CD4-positive, CD25-positive, alpha-beta regulatory T cell (primary cell): ENCODE results near the gene EFCAB8. TPM values are rescaled to one million over a fixed set of nuclear protein-coding genes. Genes with fewer than 3 reads are reported as not detected.

Experiments
- ATAC-seq, 2 donors: fragments of 150-1000 bp; cut with Tn5 transposase; one replicate each; pipeline ENCODE4 v1.10.0; 2021; ENCODE audit warnings: low read depth in 2 of 2, moderate number of reproducible peaks in 2 of 2, moderate library complexity in 1 of 2
- DNase-seq, 3 donors: peaks; one replicate each; pipeline versions ENCODE4 v3.0.0 to v3.0.0-alpha.2; 2012 to 2022; ENCODE audit warnings: mixed read lengths in 1 of 3
- H3K27ac ChIP-seq: one replicate; pipeline ENCODE4 v1.7.0; 2013; ENCODE audit warnings: mild to moderate bottlenecking, low read length; ENCODE audit not compliant: insufficient read depth, poor library complexity, severe bottlenecking
- H3K27me3 ChIP-seq: one replicate; pipeline ENCODE4 v1.7.0; 2013; ENCODE audit warnings: low read length; ENCODE audit not compliant: control insufficient read depth, insufficient read depth
- H3K36me3 ChIP-seq: one replicate; pipeline ENCODE4 v1.7.0; 2013; ENCODE audit warnings: mild to moderate bottlenecking, low read length, moderate library complexity; ENCODE audit not compliant: control insufficient read depth, insufficient read depth
- H3K4me1 ChIP-seq: 2 replicates; pipeline ENCODE4 v1.7.0; 2013; ENCODE audit warnings: mild to moderate bottlenecking, low read length; ENCODE audit not compliant: insufficient read depth, control insufficient read depth, poor library complexity, severe bottlenecking
- H3K4me3 ChIP-seq: one replicate; pipeline ENCODE4 v1.7.0; 2013; ENCODE audit warnings: low read depth, mild to moderate bottlenecking, low read length, moderate library complexity
- H3K9me3 ChIP-seq, 2 experiments: 1 replicate in 1 of 2; 2 replicates in 1 of 2; pipeline ENCODE4 v1.7.0; 2013; ENCODE audit warnings: low read length in 2 of 2, mild to moderate bottlenecking in 1 of 2, moderate library complexity in 1 of 2; ENCODE audit not compliant: control insufficient read depth in 2 of 2
- H3K27ac Mint-ChIP-seq, 3 donors: one replicate each; pipeline ENCODE4 v1.8.0; 2020 to 2022; ENCODE audit warnings: mild to moderate bottlenecking in 3 of 3, mixed read lengths in 3 of 3, moderate library complexity in 2 of 3
- H3K27me3 Mint-ChIP-seq: one replicate; pipeline ENCODE4 v1.8.0; 2022; ENCODE audit warnings: mild to moderate bottlenecking, mixed read lengths
- H3K36me3 Mint-ChIP-seq: one replicate; pipeline ENCODE4 v1.8.0; 2020; ENCODE audit warnings: mixed read lengths
- H3K4me1 Mint-ChIP-seq, 4 donors: one replicate each; pipeline ENCODE4 v1.8.0; 2020 to 2022; ENCODE audit warnings: mixed read lengths in 4 of 4, mild to moderate bottlenecking in 1 of 4
- H3K4me3 Mint-ChIP-seq, 4 donors: one replicate each; pipeline ENCODE4 v1.8.0; 2020 to 2022; ENCODE audit warnings: mild to moderate bottlenecking in 4 of 4, mixed read lengths in 4 of 4, moderate library complexity in 3 of 4
- H3K9me3 Mint-ChIP-seq, 7 donors: one replicate each; pipeline ENCODE4 v1.8.0; 2020 to 2022; ENCODE audit warnings: mixed read lengths in 7 of 7, mild to moderate bottlenecking in 3 of 7, moderate library complexity in 2 of 7
- polyA plus RNA-seq, 4 donors: library from polyadenylated mRNA; unstranded; fragments of 300-500 nt; fragmentation: Illumina TruSeq; gene quantifications; one replicate each; pipeline ENCODE4 v1.2.3, GENCODE V29; 2021
- total RNA-seq: library from RNA; stranded (reverse); gene quantifications from one replicate; pipeline ENCODE4 v1.2.3, GENCODE V29; 2022

The EFCAB8 gene
- total and polyA plus RNA-seq, 5 donors from 2014 or later = 1.2 TPM; not detected in 4

- H3K27me3 Mint-ChIP-seq = no peaks in the 10 kb centered on the region
- H3K4me1 Mint-ChIP-seq = peaks cover 9 to 41% (median 20%) of the 10 kb centered on the region in 4 donors
- no peak for DNase-seq
These were observed 137.1 kb downstream of the EFCAB8 start for GRCh38 chr20:32995802-32996201.

DNA sequence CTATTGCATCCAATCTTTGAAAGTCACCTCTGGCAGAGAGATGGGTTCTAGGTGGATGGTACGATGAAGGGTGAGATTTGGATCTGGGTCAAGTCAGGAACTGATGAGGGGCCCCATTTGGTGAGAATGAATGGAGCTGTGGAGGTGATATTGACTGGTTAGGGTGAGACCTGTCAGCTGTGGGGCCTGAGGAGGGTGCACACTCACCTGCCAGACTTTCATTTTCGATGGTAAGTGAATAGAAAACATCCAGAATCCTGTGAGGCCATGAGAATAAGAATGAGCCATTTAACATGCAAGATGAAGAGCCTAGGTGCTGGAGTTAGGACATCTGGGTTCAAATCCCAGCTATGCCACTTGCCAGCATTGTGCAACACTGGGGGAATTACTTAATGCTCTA lies 138.7 kb downstream of the EFCAB8 start:
- Histone ChIP-seq H3K27me3 (no peaks in the 10 kb centered on the region), H3K27ac (no peak overlapping the region), H3K9me3 (peaks cover 10% of the 10 kb centered on the region in 2 experiments), H3K4me3 (no peak overlapping the region), H3K4me1 (no peaks in the 10 kb centered on the region), H3K36me3 (no peaks in the 10 kb centered on the region)
- H3K27ac Mint-ChIP-seq = peak overlapping the region; percentile 18 to 86 (median 47)
- no peaks in the 10 kb centered on the region for H3K36me3 Mint-ChIP-seq
- DNase-seq = peak in 1 of 3 donors; percentile 31
- peaks cover 9 to 41% (median 20%) of the 10 kb centered on the region in 4 donors for H3K4me1 Mint-ChIP-seq
- no peak overlapping the region for H3K4me3 Mint-ChIP-seq
- no peak for ATAC-seq
- peaks cover 3 to 18% (median 5%) of the 10 kb centered on the region in 7 donors for H3K9me3 Mint-ChIP-seq
- H3K27me3 Mint-ChIP-seq = no peaks in the 10 kb centered on the region

More at GRCh38 chr20:32995802-32996201, 137.1 kb downstream of the EFCAB8 start:
- Histone ChIP-seq H3K4me3 (no peak overlapping the region), H3K27me3 (no peaks in the 10 kb centered on the region), H3K9me3 (peaks cover 10% of the 10 kb centered on the region in 2 experiments), H3K4me1 (peaks cover 5% of the 10 kb centered on the region), H3K27ac (no peak overlapping the region), H3K36me3 (no peaks in the 10 kb centered on the region)
- no peaks in the 10 kb centered on the region for H3K36me3 Mint-ChIP-seq
- peaks cover 2 to 18% (median 5%) of the 10 kb centered on the region in 7 donors for H3K9me3 Mint-ChIP-seq
- no peak overlapping the region for H3K4me3 Mint-ChIP-seq
- ATAC-seq = no peak
- H3K27ac Mint-ChIP-seq = no peak overlapping the region

DNA sequence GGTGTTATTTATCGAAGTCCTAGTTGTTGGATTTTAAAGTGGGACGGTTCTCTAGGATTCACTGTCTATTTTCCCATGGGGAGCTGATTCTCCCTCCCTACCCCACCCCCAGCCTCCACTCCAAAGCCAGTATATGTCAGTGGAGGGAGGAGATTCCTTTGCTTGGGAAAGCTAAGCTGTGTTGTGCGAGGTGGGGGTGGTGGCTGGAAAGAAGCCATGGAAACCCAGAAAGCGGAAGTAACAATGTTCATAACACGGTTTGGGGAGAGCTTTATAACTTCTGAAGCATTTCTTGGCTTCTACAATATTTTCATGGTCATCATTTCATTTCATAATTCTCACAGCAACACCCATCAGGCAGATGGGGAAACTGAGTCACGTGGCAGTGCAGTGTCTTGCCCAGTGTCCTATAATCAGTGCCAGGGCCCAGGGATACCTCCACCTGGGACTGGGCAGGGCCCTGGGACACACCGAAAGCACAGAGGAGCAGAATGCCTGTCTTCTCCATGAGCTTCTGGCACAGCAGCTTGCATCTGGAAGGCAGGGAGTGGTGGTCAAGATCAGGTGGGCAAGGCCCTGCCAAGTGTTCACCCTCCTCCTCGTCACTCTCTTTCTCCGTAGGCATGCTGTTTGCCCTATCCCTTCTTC lies 141.0 kb downstream of the EFCAB8 start:
- no peak overlapping the region for H3K27ac ChIP-seq
- peaks cover 2 to 12% (median 4%) of the 10 kb centered on the region in 7 donors for H3K9me3 Mint-ChIP-seq
- H3K36me3 ChIP-seq = no peaks in the 10 kb centered on the region
- no peak overlapping the region for H3K4me3 Mint-ChIP-seq
- H3K27ac Mint-ChIP-seq = peak overlapping the region in 1 of 3 donors; percentile 9
- no peaks in the 10 kb centered on the region for H3K4me1 ChIP-seq
- H3K9me3 ChIP-seq = peaks cover 9 to 10% of the 10 kb centered on the region in 2 experiments
- H3K27me3 Mint-ChIP-seq = no peaks in the 10 kb centered on the region
- no peaks in the 10 kb centered on the region for H3K36me3 Mint-ChIP-seq
- ATAC-seq (no peak), DNase-seq (no peak)
- no peaks in the 10 kb centered on the region for H3K27me3 ChIP-seq
- no peak overlapping the region for H3K4me3 ChIP-seq
- H3K4me1 Mint-ChIP-seq = peaks cover 9 to 35% (median 17%) of the 10 kb centered on the region in 4 donors

- Histone ChIP-seq H3K9me3 (peaks cover 3 to 6% of the 10 kb centered on the region in 2 experiments), H3K4me1 (no peaks in the 10 kb centered on the region), H3K27ac (no peak overlapping the region), H3K36me3 (no peaks in the 10 kb centered on the region), H3K4me3 (no peak overlapping the region), H3K27me3 (no peaks in the 10 kb centered on the region)
- H3K27me3 Mint-ChIP-seq = no peaks in the 10 kb centered on the region
- H3K4me3 Mint-ChIP-seq = no peak overlapping the region
- no peaks in the 10 kb centered on the region for H3K36me3 Mint-ChIP-seq
- ATAC-seq (no peak), DNase-seq (no peak)
- H3K4me1 Mint-ChIP-seq = peaks cover 9 to 41% (median 20%) of the 10 kb centered on the region in 4 donors
- peaks cover 0 to 6% (median 4%) of the 10 kb centered on the region in 7 donors for H3K9me3 Mint-ChIP-seq
- peak overlapping the region in 2 of 3 donors; percentile 51 to 62 for H3K27ac Mint-ChIP-seq
These were observed 142.2 kb downstream of the EFCAB8 start for GRCh38 chr20:33000802-33001466.

- Histone ChIP-seq H3K9me3 (peaks cover 2 to 6% of the 10 kb centered on the region in 2 experiments), H3K36me3 (no peaks in the 10 kb centered on the region), H3K4me1 (no peaks in the 10 kb centered on the region), H3K27me3 (no peaks in the 10 kb centered on the region), H3K4me3 (no peak overlapping the region), H3K27ac (no peak overlapping the region)
- no peaks in the 10 kb centered on the region for H3K27me3 Mint-ChIP-seq
- ATAC-seq (no peak), DNase-seq (no peak)
- H3K9me3 Mint-ChIP-seq = peaks cover 0 to 5% (median 1%) of the 10 kb centered on the region in 7 donors
- H3K36me3 Mint-ChIP-seq = no peaks in the 10 kb centered on the region
- H3K4me3 Mint-ChIP-seq = no peak overlapping the region
- peak overlapping the region in 2 of 3 donors; percentile 83 to 89 for H3K27ac Mint-ChIP-seq
- peaks cover 7 to 37% (median 18%) of the 10 kb centered on the region in 4 donors for H3K4me1 Mint-ChIP-seq
These were observed 143.5 kb downstream of the EFCAB8 start for GRCh38 chr20:33002087-33002808.

GRCh38 chr20:33004141-33004751 lies 145.5 kb downstream of the EFCAB8 start, which contains the start of gene SUN5:
Gene SUN5, minus strand, starts transcription at chr20:33004433. Its CDS starts 93 bp downstream, at chr20:33004340.
- Mint-ChIP-seq H3K27ac (peak within 1 kb of the TSS in 1 of 3 donors; percentile 62), H3K9me3 (peaks cover 0 to 4% (median 1%) of the 10 kb centered on the region in 7 donors), H3K36me3 (no peaks in the 10 kb centered on the region), H3K4me3 (no peak within 1 kb of the TSS), H3K4me1 (peaks cover 0 to 28% (median 14%) of the 10 kb centered on the region in 4 donors), H3K27me3 (no peaks in the 10 kb centered on the region)
- no peaks in the 10 kb centered on the region for H3K36me3 ChIP-seq
- ATAC-seq = no peak
- no peak within 1 kb of the TSS for H3K4me3 ChIP-seq
- H3K27ac ChIP-seq = no peak within 1 kb of the TSS
- no peaks in the 10 kb centered on the region for H3K27me3 ChIP-seq
- H3K9me3 ChIP-seq = peaks cover 2 to 6% of the 10 kb centered on the region in 2 experiments
- H3K4me1 ChIP-seq = no peaks in the 10 kb centered on the region
- no peak for DNase-seq

GRCh38 chr20:33005132-33005566 lies 146.4 kb downstream of the EFCAB8 start:
- Mint-ChIP-seq H3K27ac (peak overlapping the region in 1 of 3 donors; percentile 62), H3K36me3 (no peaks in the 10 kb centered on the region), H3K9me3 (peaks cover 0 to 4% (median 1%) of the 10 kb centered on the region in 7 donors), H3K4me3 (no peak overlapping the region), H3K27me3 (no peaks in the 10 kb centered on the region), H3K4me1 (peaks cover 0 to 28% (median 12%) of the 10 kb centered on the region in 4 donors)
- Histone ChIP-seq H3K4me1 (no peaks in the 10 kb centered on the region), H3K27ac (no peak overlapping the region), H3K4me3 (no peak overlapping the region), H3K9me3 (peaks cover 2 to 6% of the 10 kb centered on the region in 2 experiments), H3K36me3 (no peaks in the 10 kb centered on the region), H3K27me3 (no peaks in the 10 kb centered on the region)
- peak in 2 of 3 donors; percentile 31 to 68 for DNase-seq
- ATAC-seq = no peak
